ENCODE results near the gene CXXC4. TPM values are rescaled to one million over a fixed set of nuclear protein-coding genes. Genes with fewer than 3 reads are reported as not detected.

CXXC4 gene
- total and polyA plus RNA-seq, 2 experiments from 2014 or later, result 2.8 to 14.9 TPM

- H3K4me3 ChIP-seq, result peak overlapping the region; percentile 81
- no peaks in the 10 kb centered on the region for H4K20me1 ChIP-seq (ENCODE audit: insufficient read depth, poor library complexity, severe bottlenecking)
- WGBS (ENCODE audit: low lambda C conversion rate, missing lambda C conversion rate), result under 1% methylated on average over 26 of the region's 47 CpGs
- H3K4me1 ChIP-seq (ENCODE audit: insufficient read depth), result peaks cover 5% of the 10 kb centered on the region
- no peaks in the 10 kb centered on the region for H3K36me3 ChIP-seq (replicated peaks; ENCODE audit: insufficient read depth, low read depth)
- H3K4me2 ChIP-seq, result peak overlapping the region; percentile 90
- peak overlapping the region; percentile 79 for H3K27ac ChIP-seq
- H3K79me2 ChIP-seq, result peaks cover 26% of the 10 kb centered on the region
- H3K9me3 ChIP-seq (ENCODE audit: low read depth), result no peaks in the 10 kb centered on the region
- H3K9me2 ChIP-seq (replicated peaks; ENCODE audit: insufficient read depth), result no peaks in the 10 kb centered on the region
- DNase-seq (ENCODE audit: low spot score), result peak; percentile 74
- H3K27me3 ChIP-seq, result no peaks in the 10 kb centered on the region
- peak overlapping the region; percentile 55 for H2AFZ ChIP-seq
- TF ChIP-seq EZH2phosphoT487 (IDR thresholded peaks at IDR 0.05; ENCODE audit: low read depth, severe bottlenecking, unreplicated experiment), result no peak
- TF ChIP-seq, protein P1, sequence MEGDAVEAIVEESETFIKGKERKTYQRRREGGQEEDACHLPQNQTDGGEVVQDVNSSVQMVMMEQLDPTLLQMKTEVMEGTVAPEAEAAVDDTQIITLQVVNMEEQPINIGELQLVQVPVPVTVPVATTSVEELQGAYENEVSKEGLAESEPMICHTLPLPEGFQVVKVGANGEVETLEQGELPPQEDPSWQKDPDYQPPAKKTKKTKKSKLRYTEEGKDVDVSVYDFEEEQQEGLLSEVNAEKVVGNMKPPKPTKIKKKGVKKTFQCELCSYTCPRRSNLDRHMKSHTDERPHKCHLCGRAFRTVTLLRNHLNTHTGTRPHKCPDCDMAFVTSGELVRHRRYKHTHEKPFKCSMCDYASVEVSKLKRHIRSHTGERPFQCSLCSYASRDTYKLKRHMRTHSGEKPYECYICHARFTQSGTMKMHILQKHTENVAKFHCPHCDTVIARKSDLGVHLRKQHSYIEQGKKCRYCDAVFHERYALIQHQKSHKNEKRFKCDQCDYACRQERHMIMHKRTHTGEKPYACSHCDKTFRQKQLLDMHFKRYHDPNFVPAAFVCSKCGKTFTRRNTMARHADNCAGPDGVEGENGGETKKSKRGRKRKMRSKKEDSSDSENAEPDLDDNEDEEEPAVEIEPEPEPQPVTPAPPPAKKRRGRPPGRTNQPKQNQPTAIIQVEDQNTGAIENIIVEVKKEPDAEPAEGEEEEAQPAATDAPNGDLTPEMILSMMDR (IDR thresholded peaks at IDR 0.05; ENCODE audit: poor library complexity), result no peak
- no peak for TF ChIP-seq EZH2 (IDR thresholded peaks at IDR 0.05; ENCODE audit: borderline replicate concordance)
Measured at GRCh38 chr4:104491481-104492182, 3.1 kb downstream of the CXXC4 start.

- DNase-seq (ENCODE audit: low spot score), result peak; percentile 87
- H3K9me3 ChIP-seq (ENCODE audit: low read depth), result no peaks in the 10 kb centered on the region
- H3K27me3 ChIP-seq, result no peaks in the 10 kb centered on the region
- H3K27ac ChIP-seq, result peak overlapping the region; percentile 79
- H3K9me2 ChIP-seq (replicated peaks; ENCODE audit: insufficient read depth), result no peaks in the 10 kb centered on the region
- 3% methylated on average over 27 of the region's 55 CpGs for WGBS (ENCODE audit: low lambda C conversion rate, missing lambda C conversion rate)
- TF ChIP-seq, protein P1 (IDR thresholded peaks at IDR 0.05; ENCODE audit: poor library complexity), result no peak
- TF ChIP-seq EZH2 (IDR thresholded peaks at IDR 0.05; ENCODE audit: borderline replicate concordance) (no peak), EZH2phosphoT487 (IDR thresholded peaks at IDR 0.05; ENCODE audit: low read depth, severe bottlenecking, unreplicated experiment) (no peak)
- peak overlapping the region; percentile 90 for H3K4me2 ChIP-seq
- H2AFZ ChIP-seq, result peak overlapping the region; percentile 72
- peak overlapping the region; percentile 48 for H3K4me3 ChIP-seq
- no peaks in the 10 kb centered on the region for H4K20me1 ChIP-seq (ENCODE audit: insufficient read depth, poor library complexity, severe bottlenecking)
- H3K79me2 ChIP-seq, result peaks cover 27% of the 10 kb centered on the region
- no peaks in the 10 kb centered on the region for H3K36me3 ChIP-seq (replicated peaks; ENCODE audit: insufficient read depth, low read depth)
- peaks cover 5% of the 10 kb centered on the region for H3K4me1 ChIP-seq (ENCODE audit: insufficient read depth)
Measured at GRCh38 chr4:104490770-104491480, 3.8 kb downstream of the CXXC4 start.

DNA sequence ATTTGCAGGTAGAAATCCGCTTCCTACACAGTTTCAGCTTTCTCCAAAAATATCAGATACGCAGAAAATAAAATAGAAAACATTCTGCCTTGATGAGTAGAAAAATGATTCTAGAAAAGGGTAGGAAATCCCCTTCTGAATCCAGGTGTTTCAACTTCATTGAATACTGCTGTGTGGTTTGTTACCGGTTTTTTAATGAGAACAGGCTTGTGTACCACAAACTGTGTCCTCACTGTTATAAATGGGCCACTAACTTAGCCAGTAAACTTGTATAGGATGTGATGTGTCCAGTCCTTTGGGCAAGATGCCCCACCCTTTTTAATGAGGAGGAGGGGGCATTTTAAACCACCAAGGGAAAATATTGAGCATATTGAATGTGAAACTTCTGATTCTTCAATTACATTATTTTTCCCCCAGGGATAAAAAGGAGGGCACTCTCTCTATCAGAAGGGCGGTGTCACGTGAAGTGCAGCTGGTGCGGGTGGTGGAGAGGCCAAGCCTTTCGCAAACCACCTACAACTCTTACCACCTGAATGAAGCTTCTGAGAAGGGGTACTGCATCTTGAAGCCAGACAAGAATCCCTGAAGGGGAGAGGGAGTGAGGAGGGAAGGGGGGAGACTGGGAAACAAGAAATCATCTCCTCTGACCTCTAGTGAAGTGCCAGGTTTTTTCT is 4.5 kb downstream of the CXXC4 start:
- H3K4me1 ChIP-seq (ENCODE audit: insufficient read depth), result peaks cover 5% of the 10 kb centered on the region
- H3K27ac ChIP-seq, result peak overlapping the region; percentile 77
- no peaks in the 10 kb centered on the region for H3K27me3 ChIP-seq
- H3K4me2 ChIP-seq, result peak overlapping the region; percentile 90
- no peaks in the 10 kb centered on the region for H4K20me1 ChIP-seq (ENCODE audit: insufficient read depth, poor library complexity, severe bottlenecking)
- WGBS (ENCODE audit: low lambda C conversion rate, missing lambda C conversion rate), result 51% methylated on average over 7 of the region's 7 CpGs
- H2AFZ ChIP-seq, result peak overlapping the region; percentile 72
- TF ChIP-seq, protein P1 (IDR thresholded peaks at IDR 0.05; ENCODE audit: poor library complexity), result no peak
- no peak for TF ChIP-seq EZH2 (IDR thresholded peaks at IDR 0.05; ENCODE audit: borderline replicate concordance)
- no peak for TF ChIP-seq EZH2phosphoT487 (IDR thresholded peaks at IDR 0.05; ENCODE audit: low read depth, severe bottlenecking, unreplicated experiment)
- H3K9me2 ChIP-seq (replicated peaks; ENCODE audit: insufficient read depth), result no peaks in the 10 kb centered on the region
- peak overlapping the region; percentile 48 for H3K4me3 ChIP-seq
- no peaks in the 10 kb centered on the region for H3K9me3 ChIP-seq (ENCODE audit: low read depth)
- H3K79me2 ChIP-seq, result peaks cover 32% of the 10 kb centered on the region
- H3K36me3 ChIP-seq (replicated peaks; ENCODE audit: insufficient read depth, low read depth), result no peaks in the 10 kb centered on the region
- no peak for DNase-seq (ENCODE audit: low spot score)
